MV-4-11 (cell line): ENCODE data around the gene HCN4.

Experiments
- DNase-seq: peaks from one replicate; lab custom pipeline; 2025; lab: John Stamatoyannopoulos, UW

The HCN4 gene

GRCh38 chr15:73368301-73369136 lies at the start of gene HCN4:
Gene HCN4 (minus strand): TSS chr15:73368958. CDS start chr15:73368270, 688 bp downstream.
- no peak for DNase-seq

GRCh38 chr15:73414876-73415275 lies 46.1 kb upstream of the HCN4 start:
- no peak for DNase-seq

- no peak for DNase-seq
Measured at GRCh38 chr15:73403171-73403570, 34.4 kb upstream of the HCN4 start.

- peak; percentile 92 for DNase-seq
Measured at GRCh38 chr15:73400222-73400621, 31.5 kb upstream of the HCN4 start.

GRCh38 chr15:73398861-73399260 lies 30.1 kb upstream of the HCN4 start:
- DNase-seq, result no peak

GRCh38 chr15:73397461-73397860 lies 28.7 kb upstream of the HCN4 start:
- DNase-seq, result no peak

- DNase-seq, result no peak
Measured at GRCh38 chr15:73395671-73396070, 26.9 kb upstream of the HCN4 start.

GRCh38 chr15:73394782-73395181 lies 26.0 kb upstream of the HCN4 start:
- DNase-seq, result no peak

- no peak for DNase-seq
Measured at GRCh38 chr15:73393336-73393735, 24.6 kb upstream of the HCN4 start.

- DNase-seq, result no peak
Measured at GRCh38 chr15:73392025-73392424, 23.3 kb upstream of the HCN4 start.

GRCh38 chr15:73391128-73391872 lies 22.5 kb upstream of the HCN4 start:
- no peak for DNase-seq

- no peak for DNase-seq
Measured at GRCh38 chr15:73389971-73390544, 21.3 kb upstream of the HCN4 start.

- no peak for DNase-seq
Measured at GRCh38 chr15:73389539-73389938, 20.8 kb upstream of the HCN4 start.

GRCh38 chr15:73388256-73388781 lies 19.6 kb upstream of the HCN4 start:
- no peak for DNase-seq

- DNase-seq, result no peak
Measured at GRCh38 chr15:73387507-73388255, 18.9 kb upstream of the HCN4 start.

GRCh38 chr15:73386886-73387506 lies 18.2 kb upstream of the HCN4 start:
- no peak for DNase-seq

GRCh38 chr15:73386238-73386637 lies 17.5 kb upstream of the HCN4 start:
- no peak for DNase-seq

- no peak for DNase-seq
Measured at GRCh38 chr15:73385205-73385604, 16.4 kb upstream of the HCN4 start.

GRCh38 chr15:73383310-73384189 lies 14.8 kb upstream of the HCN4 start:
- DNase-seq, result no peak

- no peak for DNase-seq
Measured at GRCh38 chr15:73382115-73382514, 13.4 kb upstream of the HCN4 start.
